HCT116 (cell line): Measurements from ENCODE around the gene SLC8A1. TPM values are rescaled to one million over a fixed set of nuclear protein-coding genes. Genes with fewer than 3 reads are reported as not detected.

ENCODE experiments used
- ATAC-seq: fragments of 200-7000 bp; cut with Tn5 transposase; 2 replicates; pipeline ENCODE4 v1.9.1; 2020; ENCODE audit warnings: mild to moderate bottlenecking, moderate library complexity
- BruUV-seq: library from RNA; stranded (reverse); fragments of 400-500 nt; replicated peaks from 2 replicates; lab custom pipeline; 2021; lab: Mats Ljungman, UMichigan
- CTCF ChIA-PET: fragments of 300-600 bp; sonication (Branson Sonifier 250); formaldehyde crosslinking; loops from one replicate; lab custom pipeline; 2021; ENCODE audit warnings: antibody characterized with exemption; lab: Charles Lee
- POLR2A ChIA-PET: fragments of 300-600, 350-600 bp; sonication (Branson Sonifier 250); formaldehyde crosslinking; loops from one replicate; lab custom pipeline; 2021; ENCODE audit warnings: antibody characterized with exemption; lab: Charles Lee
- RAD21 ChIA-PET, 2 experiments: fragments of 300-600 bp; sonication (Branson Sonifier 250); formaldehyde crosslinking; loops; one replicate each; lab custom pipeline; 2023; ENCODE audit warnings: low total read pairs in 2 of 2; ENCODE audit not compliant: uncharacterized antibody in 2 of 2, unreplicated experiment in 2 of 2, low non-redundant PET in 1 of 2; lab: Charles Lee
- DNase-seq: peaks from one replicate; pipeline ENCODE4 v3.0.0-alpha.2; 2010; ENCODE audit warnings: low read depth, low spot score
- H2AFZ ChIP-seq: fragments of 200-600 bp; shearing (Covaris generic), sonication (generic); 2 replicates; pipeline ENCODE4 v1.6.1; 2017; ENCODE audit warnings: low read depth, mixed run types, mixed read lengths, antibody characterized with exemption, low read length; ENCODE audit not compliant: poor library complexity, severe bottlenecking
- H3K27ac ChIP-seq: 2 replicates; pipeline ENCODE4 v1.5.1; 2012; ENCODE audit warnings: low read depth, low read length
- H3K27me3 ChIP-seq: fragments of 200-600 bp; sonication (generic); 2 replicates; pipeline ENCODE4 v1.6.1; 2016; ENCODE audit warnings: mixed run types, low read length, mixed read lengths; ENCODE audit not compliant: insufficient read depth
- H3K36me3 ChIP-seq, 2 experiments: fragments of 200-500 bp in 1 of 2; fragments of 200-600 bp in 1 of 2; sonication (Bioruptor generic) in 1 of 2; sonication (generic) in 1 of 2; 2 replicates each; pipeline versions ENCODE4 v1.5.1 to v1.6.1; 2014 to 2016; ENCODE audit warnings: low read length in 2 of 2, inconsistent platforms in 1 of 2, mixed read lengths in 1 of 2, mixed run types in 1 of 2; ENCODE audit not compliant: insufficient read depth in 2 of 2, control insufficient read depth in 1 of 2
- H3K4me1 ChIP-seq, 2 experiments: fragments of 200-600 bp in 1 of 2; sonication (generic) in 1 of 2; 2 replicates each; pipeline versions ENCODE4 v1.5.1 to v1.6.1; 2012 to 2017; ENCODE audit warnings: low read length in 2 of 2, inconsistent platforms in 1 of 2, mild to moderate bottlenecking in 1 of 2, mixed read lengths in 1 of 2, mixed run types in 1 of 2, moderate library complexity in 1 of 2; ENCODE audit not compliant: insufficient read depth in 2 of 2, control insufficient read depth in 1 of 2
- H3K4me2 ChIP-seq: fragments of 200-600 bp; sonication (generic); 2 replicates; pipeline ENCODE4 v1.6.1; 2017; ENCODE audit warnings: mixed run types, low read length, mixed read lengths
- H3K4me3 ChIP-seq, 2 experiments: fragments of 200-600 bp in 1 of 2; sonication (generic) in 1 of 2; replicated peaks in 1 of 2; 2 replicates each; pipeline ENCODE4 v1.5.1; 2011 to 2016; ENCODE audit warnings: low read length in 2 of 2, control low read depth in 1 of 2, low read depth in 1 of 2, mild to moderate bottlenecking in 1 of 2, mixed read lengths in 1 of 2, mixed run types in 1 of 2
- H3K79me2 ChIP-seq: fragments of 200-600 bp; sonication (generic); 2 replicates; pipeline ENCODE4 v1.6.1; 2017; ENCODE audit warnings: mild to moderate bottlenecking, mixed run types, low read length, moderate library complexity, mixed read lengths; ENCODE audit not compliant: insufficient read depth
- H3K9ac ChIP-seq: fragments of 200-600 bp; sonication (generic); 2 replicates; pipeline ENCODE4 v1.6.1; 2016; ENCODE audit warnings: low read length, mixed read lengths
- H3K9me2 ChIP-seq: fragments of 200-600 bp; sonication (generic), shearing (Covaris generic); 2 replicates; pipeline ENCODE4 v1.6.1; 2017; ENCODE audit warnings: mixed run types, mild to moderate bottlenecking, moderate library complexity; ENCODE audit not compliant: insufficient read depth
- H3K9me3 ChIP-seq, 2 experiments: fragments of 200-500 bp in 1 of 2; fragments of 200-600 bp in 1 of 2; sonication (Bioruptor generic) in 1 of 2; sonication (generic) in 1 of 2; 2 replicates each; pipeline ENCODE4 v1.6.1; 2014 to 2017; ENCODE audit warnings: low read length in 2 of 2, mixed read lengths in 2 of 2, inconsistent platforms in 1 of 2, low read depth in 1 of 2, mild to moderate bottlenecking in 1 of 2, mixed run types in 1 of 2, moderate library complexity in 1 of 2; ENCODE audit not compliant: control insufficient read depth in 1 of 2, insufficient read depth in 1 of 2
- H4K20me1 ChIP-seq: fragments of 200-600 bp; sonication (generic), shearing (Covaris generic); 2 replicates; pipeline ENCODE4 v1.6.1; 2017; ENCODE audit warnings: mixed run types, mild to moderate bottlenecking, moderate library complexity; ENCODE audit not compliant: insufficient read depth
- CBX3 ChIP-seq: IDR thresholded peaks from 2 replicates; pipeline ENCODE4 v1.6.1; 2012; ENCODE audit warnings: low read depth
- CEBPB ChIP-seq: IDR thresholded peaks from 2 replicates; pipeline ENCODE4 v1.6.1; 2012; ENCODE audit warnings: low read depth
- CTCF ChIP-seq, 3 experiments: fragments of 200-600 bp in 1 of 3; sonication (generic) in 1 of 3; IDR thresholded peaks in 2 of 3; conservative IDR thresholded peaks in 1 of 3; 2 replicates each; pipeline ENCODE4 v1.5.1; 2012 to 2017; ENCODE audit warnings: low read depth in 2 of 3, low read length in 2 of 3, antibody characterized with exemption in 1 of 3, borderline replicate concordance in 1 of 3, control low read depth in 1 of 3, mild to moderate bottlenecking in 1 of 3, mixed read lengths in 1 of 3, mixed run types in 1 of 3, moderate library complexity in 1 of 3; ENCODE audit not compliant: insufficient read depth in 1 of 3
- ELF1 ChIP-seq: IDR thresholded peaks from 2 replicates; pipeline ENCODE4 v1.6.1; 2012; ENCODE audit warnings: low read depth, borderline replicate concordance
- EZH2phosphoT487 ChIP-seq: fragments of 200-600 bp; IDR thresholded peaks from 2 replicates; pipeline ENCODE4 v1.6.1; 2018; ENCODE audit warnings: antibody characterized with exemption, borderline replicate concordance
- FOSL1 ChIP-seq: IDR thresholded peaks from 2 replicates; pipeline ENCODE4 v1.6.1; 2012; ENCODE audit warnings: low read depth
- JUND ChIP-seq: IDR thresholded peaks from 2 replicates; pipeline ENCODE4 v1.6.1; 2012
- MAX ChIP-seq: IDR thresholded peaks from 2 replicates; pipeline ENCODE4 v1.6.1; 2012
- POLR2A ChIP-seq: IDR thresholded peaks from 2 replicates; pipeline ENCODE4 v1.7.0; 2011; ENCODE audit warnings: borderline replicate concordance; ENCODE audit not compliant: insufficient read depth, insufficient read length; ENCODE audit errors: extremely low read depth
- RAD21 ChIP-seq: IDR thresholded peaks from 2 replicates; pipeline ENCODE4 v1.6.1; 2012; ENCODE audit warnings: low read depth, mild to moderate bottlenecking
- SIN3A ChIP-seq: IDR thresholded peaks from 2 replicates; pipeline ENCODE4 v1.6.1; 2012; ENCODE audit warnings: low read depth
- SP1 ChIP-seq: IDR thresholded peaks from 2 replicates; pipeline ENCODE4 v1.6.1; 2012; ENCODE audit warnings: low read depth
- SRF ChIP-seq: IDR thresholded peaks from 2 replicates; pipeline ENCODE4 v1.6.1; 2012; ENCODE audit warnings: low read depth
- TCF7L2 ChIP-seq: IDR thresholded peaks from 2 replicates; pipeline ENCODE4 v1.7.0; 2011; ENCODE audit warnings: borderline replicate concordance, inconsistent platforms; ENCODE audit not compliant: insufficient read depth, insufficient read length; ENCODE audit errors: extremely low read depth
- YY1 ChIP-seq: IDR thresholded peaks from 2 replicates; pipeline ENCODE4 v1.6.1; 2011; ENCODE audit warnings: low read length, low read depth, moderate library complexity, mild to moderate bottlenecking; ENCODE audit not compliant: insufficient replicate concordance; ENCODE audit errors: extremely low read depth
- ZBTB33 ChIP-seq: IDR thresholded peaks from 2 replicates; pipeline ENCODE4 v1.6.1; 2011; ENCODE audit warnings: mild to moderate bottlenecking, low read length, moderate library complexity; ENCODE audit not compliant: insufficient replicate concordance; ENCODE audit errors: extremely low read depth
- intact Hi-C: fragments of 100-400 bp; cut with micrococcal nuclease; formaldehyde crosslinking; loops from 2 replicates; pipeline ENCODE4 v1.10.0; 2022
- total RNA-seq: library from RNA; stranded (reverse); gene quantifications from one replicate; pipeline ENCODE4 v1.2.1, GENCODE V29; 2021; ENCODE audit not compliant: unreplicated experiment
- TF ChIP-seq, protein P1 (sequence below): IDR thresholded peaks from 2 replicates; pipeline ENCODE4 v1.6.1; 2012; ENCODE audit warnings: low read depth
- TF ChIP-seq, protein P2 (sequence below): IDR thresholded peaks from 2 replicates; pipeline ENCODE4 v1.6.1; 2012

SLC8A1 gene
- total RNA-seq, 1 experiment from 2014 or later, result 0.07 TPM

DNA sequence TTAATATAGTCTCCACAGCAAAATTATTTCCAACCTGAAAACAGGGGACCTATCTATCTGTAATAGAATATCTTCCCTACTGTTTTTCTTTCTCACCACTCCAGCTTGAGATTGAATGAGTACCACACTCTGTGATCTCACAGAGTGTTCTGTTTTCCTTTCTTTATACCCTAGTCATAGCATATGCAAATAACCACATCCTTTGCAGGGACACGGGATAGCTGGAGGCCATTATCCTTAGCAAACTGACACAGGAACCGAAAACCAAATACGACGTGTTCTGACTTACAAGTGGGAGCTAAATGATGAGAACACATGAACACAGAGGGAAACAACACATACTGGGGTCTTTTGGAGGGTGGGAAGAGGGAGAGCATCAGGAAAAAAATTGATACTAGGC lies 224.7 kb downstream of the SLC8A1 start:
- no peaks in the 10 kb centered on the region for H3K9me3 ChIP-seq
- no peaks in the 10 kb centered on the region for H4K20me1 ChIP-seq
- RAD21 ChIA-PET, result no interaction called here
- DNase-seq (no peak), ATAC-seq (no peak)
- no peaks in the 10 kb centered on the region for H3K9me2 ChIP-seq
- H2AFZ ChIP-seq, result no peak overlapping the region
- no peaks in the 10 kb centered on the region for H3K36me3 ChIP-seq
- no peaks in the 10 kb centered on the region for H3K4me1 ChIP-seq
- peaks cover 10% of the 10 kb centered on the region; the same call in 1 of the 2 replicates for H3K27me3 ChIP-seq
- CTCF ChIA-PET, result no interaction called here
- H3K79me2 ChIP-seq, result no peaks in the 10 kb centered on the region
- no peak overlapping the region for H3K27ac ChIP-seq
- intact Hi-C loops, result no loop called here
- TF ChIP-seq POLR2A (no peak), JUND (no peak), MAX (no peak), CEBPB (no peak), CBX3 (no peak), SP1 (no peak), YY1 (no peak), RAD21 (no peak), CTCF (IDR thresholded peaks at IDR 0.05 in 2 of 3, conservative IDR thresholded peaks at IDR 0.05 in 1 of 3; ENCODE audit: borderline replicate concordance in 1 of 3, insufficient read depth in 1 of 3, low read depth in 2 of 3, low read length in 2 of 3) (no peak), TCF7L2 (no peak), FOSL1 (no peak), ELF1 (no peak), SRF (no peak), SIN3A (no peak), ZBTB33 (no peak), EZH2phosphoT487 (no peak)
- TF ChIP-seq, protein P1, sequence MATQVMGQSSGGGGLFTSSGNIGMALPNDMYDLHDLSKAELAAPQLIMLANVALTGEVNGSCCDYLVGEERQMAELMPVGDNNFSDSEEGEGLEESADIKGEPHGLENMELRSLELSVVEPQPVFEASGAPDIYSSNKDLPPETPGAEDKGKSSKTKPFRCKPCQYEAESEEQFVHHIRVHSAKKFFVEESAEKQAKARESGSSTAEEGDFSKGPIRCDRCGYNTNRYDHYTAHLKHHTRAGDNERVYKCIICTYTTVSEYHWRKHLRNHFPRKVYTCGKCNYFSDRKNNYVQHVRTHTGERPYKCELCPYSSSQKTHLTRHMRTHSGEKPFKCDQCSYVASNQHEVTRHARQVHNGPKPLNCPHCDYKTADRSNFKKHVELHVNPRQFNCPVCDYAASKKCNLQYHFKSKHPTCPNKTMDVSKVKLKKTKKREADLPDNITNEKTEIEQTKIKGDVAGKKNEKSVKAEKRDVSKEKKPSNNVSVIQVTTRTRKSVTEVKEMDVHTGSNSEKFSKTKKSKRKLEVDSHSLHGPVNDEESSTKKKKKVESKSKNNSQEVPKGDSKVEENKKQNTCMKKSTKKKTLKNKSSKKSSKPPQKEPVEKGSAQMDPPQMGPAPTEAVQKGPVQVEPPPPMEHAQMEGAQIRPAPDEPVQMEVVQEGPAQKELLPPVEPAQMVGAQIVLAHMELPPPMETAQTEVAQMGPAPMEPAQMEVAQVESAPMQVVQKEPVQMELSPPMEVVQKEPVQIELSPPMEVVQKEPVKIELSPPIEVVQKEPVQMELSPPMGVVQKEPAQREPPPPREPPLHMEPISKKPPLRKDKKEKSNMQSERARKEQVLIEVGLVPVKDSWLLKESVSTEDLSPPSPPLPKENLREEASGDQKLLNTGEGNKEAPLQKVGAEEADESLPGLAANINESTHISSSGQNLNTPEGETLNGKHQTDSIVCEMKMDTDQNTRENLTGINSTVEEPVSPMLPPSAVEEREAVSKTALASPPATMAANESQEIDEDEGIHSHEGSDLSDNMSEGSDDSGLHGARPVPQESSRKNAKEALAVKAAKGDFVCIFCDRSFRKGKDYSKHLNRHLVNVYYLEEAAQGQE, result no peak
- TF ChIP-seq, protein P2, sequence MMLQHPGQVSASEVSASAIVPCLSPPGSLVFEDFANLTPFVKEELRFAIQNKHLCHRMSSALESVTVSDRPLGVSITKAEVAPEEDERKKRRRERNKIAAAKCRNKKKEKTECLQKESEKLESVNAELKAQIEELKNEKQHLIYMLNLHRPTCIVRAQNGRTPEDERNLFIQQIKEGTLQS, result no peak
- no peak overlapping the region for H3K9ac ChIP-seq
- H3K4me3 ChIP-seq, result no peak overlapping the region
- no peak overlapping the region for H3K4me2 ChIP-seq
- POLR2A ChIA-PET, result no interaction called here
- BruUV-seq, result no TSS peak
